Measurements from ENCODE around the gene EIF5A.

The EIF5A gene

DNA sequence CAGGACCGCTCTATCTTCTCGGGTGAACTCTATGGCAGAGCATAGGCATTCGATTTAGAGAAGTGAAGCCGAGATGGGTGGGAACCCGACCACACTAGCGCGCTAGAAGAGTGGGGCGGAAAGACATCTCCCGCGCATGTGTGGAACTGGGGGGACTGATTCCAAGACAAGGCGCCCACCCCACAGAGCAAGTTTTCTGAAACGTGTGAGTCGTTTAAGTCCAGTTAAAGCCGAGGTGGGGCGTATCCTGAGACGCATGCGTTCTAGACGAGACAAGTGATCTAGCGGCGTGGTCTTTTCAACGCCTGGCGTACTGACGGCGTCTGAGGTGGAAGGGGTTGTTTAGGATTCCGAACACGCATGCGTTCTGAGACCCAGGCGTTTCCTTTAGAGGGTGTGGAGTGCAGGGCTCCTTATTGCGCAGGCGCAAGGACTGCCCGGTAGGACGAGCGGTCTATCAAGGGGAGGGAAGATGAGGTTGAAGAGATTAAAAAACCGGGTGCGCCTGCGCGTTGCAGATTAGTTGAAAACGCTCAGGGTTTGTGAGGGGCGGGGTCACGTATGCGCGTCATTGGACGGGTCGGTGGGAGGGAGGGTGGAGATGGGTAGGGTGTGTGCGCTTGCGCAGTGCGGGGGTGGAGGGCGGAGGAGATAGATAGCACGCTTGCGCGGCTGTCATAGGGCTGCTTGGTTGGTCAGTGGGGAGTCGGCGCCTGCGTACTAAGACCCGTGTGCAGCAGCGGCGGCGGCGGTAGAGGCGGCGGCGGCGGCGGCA, at the start of gene EIF5A:
Gene EIF5A, plus strand, starts transcription at position 718 of the 775 bp plus-strand sequence. CDS start 2,008 bp downstream, outside the sequence.
- TF ChIP-seq CTCF (IDR thresholded peaks at IDR 0.05; ENCODE audit: extremely low read depth, missing control alignments) = no peak
- peak; percentile 98 for DNase-seq (ENCODE audit: low spot score)

GRCh38 chr17:7258731-7259554, 48.5 kb upstream of the EIF5A start:
- DNase-seq (ENCODE audit: low spot score) = no peak

DNA sequence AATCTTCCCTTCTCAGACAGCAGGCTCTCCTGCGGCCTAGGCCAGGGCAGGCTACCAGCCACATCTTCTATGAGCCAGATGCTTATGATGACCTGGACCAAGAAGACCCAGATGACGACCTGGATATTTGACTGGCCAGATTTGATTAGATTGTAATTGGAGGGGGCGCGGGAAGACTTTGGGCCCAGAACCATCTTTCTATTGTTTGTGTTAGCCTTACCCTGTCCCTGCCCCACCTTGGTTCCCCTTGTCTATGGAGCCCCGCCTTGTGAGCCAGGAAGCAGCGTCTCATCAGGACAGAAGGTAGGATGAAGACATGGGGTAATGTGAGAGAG, 47.9 kb upstream of the EIF5A start:
- DNase-seq (ENCODE audit: low spot score) = no peak
- no peak for TF ChIP-seq CTCF (IDR thresholded peaks at IDR 0.05; ENCODE audit: extremely low read depth, missing control alignments)

More at GRCh38 chr17:7258731-7259554, 48.5 kb upstream of the EIF5A start:
- no peak for TF ChIP-seq CTCF (IDR thresholded peaks at IDR 0.05; ENCODE audit: extremely low read depth, missing control alignments)

DNA sequence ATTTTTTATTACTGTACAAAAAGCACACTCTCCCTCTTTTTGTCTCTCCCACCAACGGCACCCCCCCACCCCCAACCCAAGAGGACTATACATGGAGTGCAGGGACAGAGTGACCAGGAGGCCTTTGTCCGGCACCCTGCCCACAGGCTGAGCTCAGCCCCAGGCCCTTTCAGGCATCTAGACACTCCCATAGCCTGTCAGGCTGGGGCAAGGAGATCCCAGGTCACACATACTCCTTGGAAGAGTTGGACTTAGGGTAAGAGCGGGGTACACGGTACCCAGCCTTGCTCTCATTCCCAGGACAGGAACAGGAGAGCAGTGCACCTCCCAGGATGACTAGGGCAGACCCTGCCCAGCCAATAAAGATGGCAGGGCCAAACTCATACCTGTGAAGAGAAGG, 47.3 kb upstream of the EIF5A start:
- no peak for TF ChIP-seq CTCF (IDR thresholded peaks at IDR 0.05; ENCODE audit: extremely low read depth, missing control alignments)
- no peak for DNase-seq (ENCODE audit: low spot score)

- DNase-seq (ENCODE audit: low spot score) = peak; percentile 71
- TF ChIP-seq CTCF (IDR thresholded peaks at IDR 0.05; ENCODE audit: extremely low read depth, missing control alignments) = no peak
Observed at GRCh38 chr17:7260651-7261378, 46.6 kb upstream of the EIF5A start.

- DNase-seq (ENCODE audit: low spot score) = peak; percentile 76
Observed at GRCh38 chr17:7261379-7262191, 45.8 kb upstream of the EIF5A start.

More at GRCh38 chr17:7261379-7262191, 45.8 kb upstream of the EIF5A start:
- TF ChIP-seq CTCF (IDR thresholded peaks at IDR 0.05; ENCODE audit: extremely low read depth, missing control alignments) = no peak
